WI38 (cell line): ENCODE data around the gene SLC4A3.

Experiments used
- H3K4me3 ChIP-seq: 2 replicates; pipeline ENCODE4 v1.5.1; 2011; ENCODE audit warnings: low read depth, mild to moderate bottlenecking, control low read depth, low read length
- TF ChIP-seq, protein P1 (sequence below): IDR thresholded peaks from 2 replicates; pipeline ENCODE4 v1.5.1; 2012; ENCODE audit warnings: low read depth, mild to moderate bottlenecking, control low read depth, low read length

The SLC4A3 gene

DNA sequence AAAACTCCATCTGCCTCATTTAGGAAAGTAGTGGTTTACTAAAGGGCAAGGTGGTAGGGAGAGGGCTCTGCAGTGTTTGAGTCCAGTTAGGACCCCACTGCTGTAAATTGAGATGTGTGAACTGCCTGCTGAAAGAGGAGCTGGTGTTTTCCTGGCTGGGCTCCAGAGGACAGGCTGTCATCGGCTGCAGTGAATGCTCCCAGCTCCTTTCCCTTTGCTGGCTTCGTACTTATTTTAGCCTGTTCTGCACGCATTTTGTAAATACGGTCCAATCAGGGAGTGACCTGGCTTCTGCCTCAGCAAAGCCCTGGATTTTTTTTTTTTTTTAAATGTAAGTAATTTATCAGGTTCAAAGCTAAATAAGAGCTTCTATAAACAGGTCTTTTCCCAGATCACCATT is 37.5 kb downstream of the SLC4A3 start:
- TF ChIP-seq, protein P1, sequence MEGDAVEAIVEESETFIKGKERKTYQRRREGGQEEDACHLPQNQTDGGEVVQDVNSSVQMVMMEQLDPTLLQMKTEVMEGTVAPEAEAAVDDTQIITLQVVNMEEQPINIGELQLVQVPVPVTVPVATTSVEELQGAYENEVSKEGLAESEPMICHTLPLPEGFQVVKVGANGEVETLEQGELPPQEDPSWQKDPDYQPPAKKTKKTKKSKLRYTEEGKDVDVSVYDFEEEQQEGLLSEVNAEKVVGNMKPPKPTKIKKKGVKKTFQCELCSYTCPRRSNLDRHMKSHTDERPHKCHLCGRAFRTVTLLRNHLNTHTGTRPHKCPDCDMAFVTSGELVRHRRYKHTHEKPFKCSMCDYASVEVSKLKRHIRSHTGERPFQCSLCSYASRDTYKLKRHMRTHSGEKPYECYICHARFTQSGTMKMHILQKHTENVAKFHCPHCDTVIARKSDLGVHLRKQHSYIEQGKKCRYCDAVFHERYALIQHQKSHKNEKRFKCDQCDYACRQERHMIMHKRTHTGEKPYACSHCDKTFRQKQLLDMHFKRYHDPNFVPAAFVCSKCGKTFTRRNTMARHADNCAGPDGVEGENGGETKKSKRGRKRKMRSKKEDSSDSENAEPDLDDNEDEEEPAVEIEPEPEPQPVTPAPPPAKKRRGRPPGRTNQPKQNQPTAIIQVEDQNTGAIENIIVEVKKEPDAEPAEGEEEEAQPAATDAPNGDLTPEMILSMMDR, result no peak
- H3K4me3 ChIP-seq, result no peak overlapping the region

DNA sequence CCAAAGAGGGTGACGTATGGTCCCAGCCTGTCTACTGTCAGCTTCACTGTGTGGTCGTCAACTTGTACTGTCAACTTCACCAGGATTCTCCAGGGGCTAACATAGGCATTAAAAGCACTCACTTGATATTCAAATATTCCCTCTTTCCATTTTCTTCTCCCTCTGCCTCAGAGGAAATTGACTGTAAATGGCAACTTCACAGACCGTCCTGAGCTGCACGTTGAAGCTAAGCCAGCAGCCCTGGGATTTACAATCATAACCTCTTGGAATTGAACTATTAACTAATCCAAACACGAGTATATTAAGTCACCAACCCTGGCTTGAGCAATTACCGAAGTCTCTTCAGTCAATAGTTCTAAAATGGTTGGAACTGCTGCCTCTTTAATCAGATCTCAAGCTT is 38.5 kb downstream of the SLC4A3 start:
- TF ChIP-seq, protein P1, result no peak
- H3K4me3 ChIP-seq, result no peak overlapping the region

DNA sequence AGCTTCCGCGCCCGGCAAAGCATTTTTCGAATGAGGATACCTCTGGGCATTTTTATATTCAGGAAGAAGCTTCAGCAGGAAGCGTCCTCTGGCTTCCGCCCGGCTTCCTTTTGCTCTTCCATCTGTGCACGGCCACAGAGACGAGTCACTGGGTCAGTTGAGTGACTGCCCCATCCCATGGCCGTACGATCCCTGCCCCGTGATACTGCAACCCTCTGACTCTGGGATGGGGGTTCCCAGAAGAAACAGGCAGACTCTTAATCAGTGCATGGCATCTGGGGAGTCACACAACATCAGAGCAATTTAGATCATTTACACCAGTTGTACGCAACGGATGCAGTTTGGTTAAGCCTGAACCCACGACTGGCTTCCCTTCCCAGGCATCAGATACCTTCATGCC is 40.9 kb downstream of the SLC4A3 start:
- TF ChIP-seq, protein P1, result no peak

GRCh38 chr2:219670386-219670785 is 43.0 kb downstream of the SLC4A3 start:
- TF ChIP-seq, protein P1, result no peak
- no peak overlapping the region for H3K4me3 ChIP-seq

More for the DNA sequence above, 40.9 kb downstream of the SLC4A3 start:
- no peak overlapping the region for H3K4me3 ChIP-seq

DNA sequence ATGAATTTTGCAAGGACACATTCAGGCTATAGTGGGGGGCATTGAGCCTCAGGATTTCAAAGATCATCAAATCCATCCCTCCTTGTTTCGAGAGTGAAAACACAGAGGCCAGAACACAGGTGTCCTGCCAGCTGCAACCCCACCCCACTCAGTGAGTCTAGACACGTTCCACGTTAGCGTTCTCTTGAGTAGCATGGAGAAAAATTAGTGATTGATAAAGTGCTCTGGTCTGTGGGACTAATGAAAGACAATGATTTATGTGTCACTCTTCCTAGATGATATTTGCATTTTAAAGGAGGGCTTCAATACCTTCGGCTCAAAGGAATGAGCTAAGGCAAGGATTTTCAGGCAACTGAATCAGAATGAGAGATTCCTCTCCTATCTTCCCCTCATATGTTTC is 43.8 kb downstream of the SLC4A3 start:
- TF ChIP-seq, protein P1, result no peak
- H3K4me3 ChIP-seq, result no peak overlapping the region

DNA sequence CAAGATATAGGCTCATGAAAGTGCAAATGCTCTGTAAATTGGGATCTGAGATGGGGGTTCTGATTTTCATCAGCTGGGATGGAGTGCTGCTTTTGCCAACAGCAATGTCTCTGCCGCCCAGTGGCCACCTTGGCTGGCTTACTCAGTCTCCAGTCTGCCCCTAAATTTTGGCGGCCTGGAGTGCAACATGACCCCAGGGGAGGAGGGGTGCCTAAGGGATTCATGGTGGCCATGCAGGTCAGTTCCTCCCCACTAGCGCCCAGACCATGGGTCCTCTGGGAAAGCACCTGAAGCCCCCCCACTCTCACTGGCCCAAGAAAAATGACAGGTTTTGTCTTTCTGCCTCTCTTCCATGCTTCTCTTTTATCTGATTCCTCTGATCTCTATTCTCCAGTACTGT is 45.0 kb downstream of the SLC4A3 start:
- no peak overlapping the region for H3K4me3 ChIP-seq
- TF ChIP-seq, protein P1, result no peak

DNA sequence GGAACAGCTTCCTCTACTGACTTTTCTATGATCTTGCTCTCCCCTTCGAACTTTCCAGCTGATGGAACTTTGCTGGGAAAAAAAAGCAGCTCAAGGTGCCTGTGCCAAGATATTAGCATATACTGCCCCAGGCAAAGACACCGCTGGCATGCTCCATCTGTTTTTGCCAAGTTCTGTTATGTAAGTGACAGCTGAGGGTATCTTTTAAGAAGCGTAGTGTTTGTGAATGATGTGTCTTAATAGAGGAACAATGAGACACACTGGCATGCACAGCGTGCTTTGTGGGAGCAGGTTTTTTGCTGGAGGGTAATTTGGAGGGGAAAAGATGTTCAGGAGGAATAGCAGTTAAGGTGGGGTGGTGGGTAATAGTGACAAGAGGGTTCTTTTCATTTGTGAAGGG is 47.8 kb downstream of the SLC4A3 start:
- no peak overlapping the region for H3K4me3 ChIP-seq
- TF ChIP-seq, protein P1, result no peak
